Activated naive CD8-positive, alpha-beta T cell treated with anti-CD3 and anti-CD28 coated beads, Interleukin-2, amount 50 U/mL, for 16 hours (primary cell): ENCODE results near the gene TMEM269.

ENCODE experiments used
- DNase-seq: peaks from one replicate; pipeline ENCODE4 v3.0.0-alpha.2; 2020; ENCODE audit warnings: low read depth, low spot score

Gene TMEM269

GRCh38 chr1:42848823-42849537 lies 64.2 kb downstream of the TMEM269 start:
- DNase-seq, result no peak

- DNase-seq, result no peak
Measured at GRCh38 chr1:42849944-42850343, 65.2 kb downstream of the TMEM269 start.
